ENCODE data around the gene INTS11.

GRCh38 chr1:1296070-1297061 is 28.1 kb downstream of the INTS11 start:
- TF ChIP-seq POLR2A (IDR thresholded peaks at IDR 0.05; ENCODE audit: low read depth, low read length) = no peak
- TF ChIP-seq POLR2AphosphoS5 (IDR thresholded peaks at IDR 0.05; ENCODE audit: low read depth, low read length) = no peak
- no peak for TF ChIP-seq TAF1 (IDR thresholded peaks at IDR 0.05; ENCODE audit: low read depth, low read length)
- TF ChIP-seq PAX5 (IDR thresholded peaks at IDR 0.05; ENCODE audit: insufficient read depth, low read length, severe bottlenecking) = no peak
- TF ChIP-seq SPI1 (IDR thresholded peaks at IDR 0.05; ENCODE audit: low read depth, low read length) = no peak

Measured in GM12891 (cell line).